Mesenchymal stem cell (in vitro differentiated cells and primary cell): ENCODE measurements around the gene SCYL1.

ENCODE experiments used
- DNase-seq: peaks from one replicate; pipeline ENCODE4 v3.0.0-alpha.2; 2013
- H2AFZ ChIP-seq: one replicate; pipeline ENCODE4 v1.6.1; 2013; ENCODE audit warnings: low read depth, mild to moderate bottlenecking, control low read depth, inconsistent platforms, low read length, moderate library complexity
- H2AK5ac ChIP-seq: 2 replicates; pipeline ENCODE4 v1.6.1; 2013; ENCODE audit warnings: low read length, moderate library complexity, mild to moderate bottlenecking, inconsistent platforms; ENCODE audit not compliant: severe bottlenecking
- H2BK120ac ChIP-seq: one replicate; pipeline ENCODE4 v1.6.1; 2013; ENCODE audit warnings: low read depth, mild to moderate bottlenecking, inconsistent platforms, low read length, moderate library complexity
- H2BK12ac ChIP-seq, 2 experiments: one replicate each; pipeline ENCODE4 v1.6.1; 2013; ENCODE audit warnings: inconsistent platforms in 2 of 2, low read length in 2 of 2, mild to moderate bottlenecking in 2 of 2, moderate library complexity in 2 of 2, control low read depth in 1 of 2
- H2BK15ac ChIP-seq: one replicate; pipeline ENCODE4 v1.6.1; 2013; ENCODE audit warnings: mild to moderate bottlenecking, low read depth, inconsistent platforms; ENCODE audit not compliant: poor library complexity, severe bottlenecking
- H2BK5ac ChIP-seq: 2 replicates; pipeline ENCODE4 v1.6.1; 2013; ENCODE audit warnings: low read depth, mild to moderate bottlenecking, low read length, control low read depth, inconsistent platforms; ENCODE audit not compliant: poor library complexity, severe bottlenecking
- H3K14ac ChIP-seq, 2 experiments: one replicate each; pipeline ENCODE4 v1.6.1; 2013; ENCODE audit warnings: inconsistent platforms in 2 of 2, low read length in 2 of 2, control low read depth in 1 of 2, mild to moderate bottlenecking in 1 of 2, moderate library complexity in 1 of 2
- H3K18ac ChIP-seq, 2 experiments: one replicate each; pipeline ENCODE4 v1.6.1; 2013; ENCODE audit warnings: inconsistent platforms in 2 of 2, low read length in 2 of 2, control low read depth in 1 of 2, low read depth in 1 of 2, mild to moderate bottlenecking in 1 of 2
- H3K23ac ChIP-seq, 2 experiments: one replicate each; pipeline ENCODE4 v1.6.1; 2013; ENCODE audit warnings: inconsistent platforms in 2 of 2, low read length in 2 of 2, mild to moderate bottlenecking in 2 of 2, moderate library complexity in 2 of 2, control low read depth in 1 of 2
- H3K27ac ChIP-seq: 2 replicates; pipeline ENCODE4 v1.5.1; 2013; ENCODE audit warnings: mild to moderate bottlenecking, moderate library complexity, low read length, control low read depth, inconsistent platforms; ENCODE audit not compliant: poor library complexity, severe bottlenecking
- H3K27me3 ChIP-seq, 2 experiments: 2 replicates each; pipeline versions ENCODE4 v1.6.1 to v1.7.0; 2013; ENCODE audit warnings: low read length in 2 of 2, mild to moderate bottlenecking in 2 of 2, moderate library complexity in 2 of 2, control low read depth in 1 of 2, inconsistent platforms in 1 of 2; ENCODE audit not compliant: control insufficient read depth in 1 of 2, insufficient read depth in 1 of 2
- H3K36me3 ChIP-seq, 2 experiments: 2 replicates each; pipeline versions ENCODE4 v1.6.1 to v1.7.0; 2013; ENCODE audit warnings: low read length in 2 of 2, control low read depth in 1 of 2, inconsistent platforms in 1 of 2, low read depth in 1 of 2, mild to moderate bottlenecking in 1 of 2; ENCODE audit not compliant: insufficient read depth in 2 of 2, control insufficient read depth in 1 of 2
- H3K4ac ChIP-seq, 2 experiments: one replicate each; pipeline ENCODE4 v1.6.1; 2013; ENCODE audit warnings: inconsistent platforms in 2 of 2, low read length in 2 of 2, mild to moderate bottlenecking in 2 of 2, moderate library complexity in 2 of 2, control low read depth in 1 of 2, low read depth in 1 of 2
- H3K4me1 ChIP-seq: 2 replicates; pipeline ENCODE4 v1.6.1; 2013; ENCODE audit warnings: low read depth, low read length, control low read depth; ENCODE audit not compliant: control insufficient read depth, insufficient read depth
- H3K4me2 ChIP-seq: 2 replicates; pipeline ENCODE4 v1.6.1; 2013; ENCODE audit warnings: low read length, mild to moderate bottlenecking, inconsistent platforms; ENCODE audit not compliant: poor library complexity, severe bottlenecking
- H3K4me3 ChIP-seq, 2 experiments: 2 replicates each; pipeline versions ENCODE4 v1.5.1 to v1.7.0; 2013; ENCODE audit warnings: low read length in 2 of 2, mild to moderate bottlenecking in 2 of 2, control low read depth in 1 of 2, low read depth in 1 of 2; ENCODE audit not compliant: insufficient read depth in 1 of 2
- H3K79me1 ChIP-seq: replicated peaks from 2 replicates; pipeline ENCODE4 v1.6.1; 2013; ENCODE audit warnings: mild to moderate bottlenecking, control low read depth, low read length, inconsistent platforms; ENCODE audit not compliant: poor library complexity, severe bottlenecking
- H3K9ac ChIP-seq: 2 replicates; pipeline ENCODE4 v1.7.0; 2013; ENCODE audit warnings: mild to moderate bottlenecking, low read length, moderate library complexity
- H3K9me3 ChIP-seq: 2 replicates; pipeline ENCODE4 v1.7.0; 2013; ENCODE audit warnings: mild to moderate bottlenecking, low read length; ENCODE audit not compliant: control insufficient read depth
- H4K8ac ChIP-seq: one replicate; pipeline ENCODE4 v1.6.1; 2013; ENCODE audit warnings: inconsistent platforms, mild to moderate bottlenecking, low read length, moderate library complexity
- H4K91ac ChIP-seq: one replicate; pipeline ENCODE4 v1.6.1; 2013; ENCODE audit warnings: mild to moderate bottlenecking, low read length, inconsistent platforms
- WGBS: methylation state at CpG from one replicate; pipeline ENCODE4 v1.1.7; 2013; ENCODE audit warnings: mixed read lengths; 5-methylcytosine and 5-hydroxymethylcytosine counted together

SCYL1 gene

DNA sequence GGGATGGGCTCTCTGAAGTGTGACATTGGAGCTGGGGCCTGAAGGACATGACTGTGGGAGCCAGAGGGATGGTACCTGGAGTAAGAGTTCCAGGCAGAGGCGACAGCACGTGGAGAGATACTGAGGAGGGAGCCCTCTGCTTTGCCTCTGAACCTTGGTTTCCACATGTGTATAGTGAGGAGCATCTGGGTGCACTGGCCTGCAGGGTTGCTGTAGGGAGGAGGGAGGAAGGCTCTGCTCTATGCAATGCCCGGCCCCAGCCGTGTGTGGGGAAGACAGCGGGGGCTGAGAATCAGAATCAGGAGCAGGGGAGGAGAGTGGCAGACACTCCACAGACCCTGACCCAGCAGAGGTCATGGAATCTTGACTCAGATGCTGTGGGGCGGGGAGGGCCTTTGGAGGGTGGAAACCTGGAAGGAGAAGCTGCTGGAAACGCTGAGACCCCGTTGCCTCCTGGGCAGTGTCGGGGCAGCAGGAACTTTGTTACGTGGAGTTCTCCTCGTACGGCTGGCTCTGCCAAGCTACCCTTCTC is 4.0 kb downstream of the SCYL1 start:
- no peak overlapping the region for H2BK12ac ChIP-seq
- no peak overlapping the region for H4K91ac ChIP-seq
- H2AK5ac ChIP-seq, result no peak overlapping the region
- H3K4me1 ChIP-seq, result peaks cover 32% of the 10 kb centered on the region
- no peak overlapping the region for H3K4ac ChIP-seq
- H3K4me3 ChIP-seq, result no peak overlapping the region
- 90% methylated on average over 12 of the region's 12 CpGs for WGBS
- H2BK5ac ChIP-seq, result no peak overlapping the region
- no peak overlapping the region for H3K14ac ChIP-seq
- peaks cover 45% of the 10 kb centered on the region for H3K79me1 ChIP-seq
- no peak overlapping the region for H3K18ac ChIP-seq
- no peak overlapping the region for H3K9ac ChIP-seq
- peaks cover 71 to 73% of the 10 kb centered on the region in 2 experiments for H3K36me3 ChIP-seq
- no peak overlapping the region for H2BK15ac ChIP-seq
- H2AFZ ChIP-seq, result no peak overlapping the region
- H3K9me3 ChIP-seq, result no peaks in the 10 kb centered on the region
- no peak overlapping the region for H4K8ac ChIP-seq
- no peak for DNase-seq
- H2BK120ac ChIP-seq, result no peak overlapping the region
- H3K23ac ChIP-seq, result no peak overlapping the region
- no peak overlapping the region for H3K27ac ChIP-seq
- H3K4me2 ChIP-seq, result no peak overlapping the region
- H3K27me3 ChIP-seq, result no peaks in the 10 kb centered on the region

DNA sequence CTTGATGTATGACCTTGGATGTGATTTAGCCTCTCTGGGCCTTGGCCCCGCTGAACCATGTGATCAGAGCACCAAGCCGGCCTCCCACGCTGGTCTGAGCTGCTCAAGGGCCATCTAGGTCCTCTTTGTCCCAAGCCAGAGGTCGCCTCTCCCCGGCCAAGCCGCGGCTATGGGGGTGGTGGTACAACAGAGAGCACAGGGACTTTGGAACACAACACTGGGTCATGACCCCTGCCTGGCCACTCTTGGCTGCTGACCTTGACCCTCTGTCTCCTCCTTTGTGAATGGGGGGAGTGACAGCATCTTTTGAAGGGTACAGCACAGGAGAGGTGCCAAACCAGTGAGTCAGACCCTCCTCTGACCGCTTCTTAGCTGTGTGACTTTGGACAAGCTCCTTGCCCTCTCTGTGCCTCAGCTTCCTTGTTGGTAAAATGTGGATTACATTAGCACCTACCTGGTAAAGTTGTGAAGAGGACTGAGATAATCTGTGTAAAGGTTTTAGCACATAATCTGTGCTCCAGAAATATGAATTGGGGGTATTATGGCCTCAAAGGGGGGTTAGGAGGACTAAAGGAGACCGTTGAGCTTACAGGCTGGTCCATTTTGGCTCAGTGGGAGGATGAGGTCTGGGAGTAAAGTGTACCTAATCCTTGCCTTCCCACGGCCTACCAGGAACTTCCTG is 4.7 kb downstream of the SCYL1 start:
- H3K4me2 ChIP-seq, result no peak overlapping the region
- 92% methylated on average over 10 of the region's 10 CpGs for WGBS

DNA sequence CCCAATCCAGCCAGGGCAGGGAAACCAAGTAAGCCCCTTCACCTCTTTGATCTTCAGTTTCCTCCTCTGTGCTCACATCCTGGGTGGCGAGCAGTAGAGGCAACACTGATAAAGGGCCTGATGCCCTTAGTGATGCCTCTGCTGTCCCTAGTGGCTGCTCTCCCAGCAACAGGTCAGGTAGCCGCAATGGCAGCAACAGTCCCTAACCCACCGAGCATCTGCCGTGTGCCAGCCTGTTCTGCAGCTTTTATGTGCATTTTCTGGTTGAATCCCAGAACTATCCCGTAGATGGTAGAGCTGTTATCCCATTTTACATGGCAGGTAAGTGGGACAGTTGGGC is 5.2 kb downstream of the SCYL1 start:
- 84% methylated on average over 5 of the region's 5 CpGs for WGBS
- no peak for DNase-seq
- Histone ChIP-seq H3K14ac (no peak overlapping the region), H2AFZ (no peak overlapping the region), H3K4me3 (no peak overlapping the region), H3K4me2 (no peak overlapping the region), H3K9ac (peak overlapping the region; percentile 4), H3K79me1 (peaks cover 42% of the 10 kb centered on the region), H3K18ac (no peak overlapping the region), H3K27ac (no peak overlapping the region), H2BK120ac (no peak overlapping the region), H3K9me3 (no peaks in the 10 kb centered on the region), H2BK15ac (no peak overlapping the region), H2BK5ac (no peak overlapping the region), H3K23ac (no peak overlapping the region), H3K27me3 (no peaks in the 10 kb centered on the region), H4K8ac (no peak overlapping the region), H3K4ac (no peak overlapping the region), H3K36me3 (peaks cover 79 to 83% of the 10 kb centered on the region in 2 experiments), H4K91ac (no peak overlapping the region), H3K4me1 (peaks cover 26% of the 10 kb centered on the region), H2AK5ac (no peak overlapping the region), H2BK12ac (no peak overlapping the region)

More for the DNA sequence above, 4.7 kb downstream of the SCYL1 start:
- Histone ChIP-seq H3K9me3 (no peaks in the 10 kb centered on the region), H3K18ac (no peak overlapping the region), H2BK15ac (no peak overlapping the region), H3K79me1 (peaks cover 42% of the 10 kb centered on the region), H3K23ac (no peak overlapping the region), H3K36me3 (peaks cover 74 to 78% of the 10 kb centered on the region in 2 experiments), H2BK5ac (no peak overlapping the region), H3K9ac (peak overlapping the region; percentile 4), H3K27me3 (no peaks in the 10 kb centered on the region), H3K4ac (no peak overlapping the region), H3K27ac (no peak overlapping the region), H3K14ac (no peak overlapping the region), H3K4me1 (peaks cover 26% of the 10 kb centered on the region), H2AFZ (no peak overlapping the region), H2AK5ac (no peak overlapping the region), H2BK12ac (no peak overlapping the region), H4K91ac (no peak overlapping the region), H3K4me3 (no peak overlapping the region), H2BK120ac (no peak overlapping the region), H4K8ac (no peak overlapping the region)
- DNase-seq, result no peak

DNA sequence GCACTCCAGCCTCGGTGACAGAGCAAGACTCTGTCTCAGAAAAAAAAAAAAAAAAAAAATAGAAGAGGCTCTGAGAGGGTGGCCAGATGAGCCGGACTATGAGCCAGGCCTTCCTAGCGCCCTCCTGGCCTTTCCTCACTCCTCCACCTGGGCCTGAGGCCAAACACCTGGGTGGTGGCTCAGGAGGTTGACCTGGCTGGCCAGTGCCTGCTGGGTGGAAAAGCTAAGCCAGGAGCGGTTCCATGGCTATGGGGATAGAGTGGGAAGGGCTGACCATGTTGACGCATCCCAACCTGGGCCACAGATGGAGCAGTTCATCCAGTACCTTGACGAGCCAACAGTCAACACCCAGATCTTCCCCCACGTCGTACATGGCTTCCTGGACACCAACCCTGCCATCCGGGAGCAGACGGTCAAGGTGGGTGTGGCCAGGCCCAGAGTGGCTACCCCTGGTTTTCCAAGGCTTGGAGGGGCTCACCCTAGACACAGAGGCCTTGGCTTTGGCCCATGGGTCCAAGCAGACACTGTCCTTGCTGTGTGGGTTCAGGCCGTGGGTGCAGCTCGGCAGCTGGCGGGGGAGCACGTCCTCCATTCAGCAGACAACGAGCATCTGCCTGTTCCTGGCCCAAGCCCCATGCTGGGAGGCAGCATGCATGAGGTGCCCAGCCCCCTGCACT is 7.6 kb downstream of the SCYL1 start:
- H4K8ac ChIP-seq, result no peak overlapping the region
- no peak overlapping the region for H2AK5ac ChIP-seq
- WGBS, result 93% methylated on average over 12 of the region's 15 CpGs
- no peak overlapping the region for H3K18ac ChIP-seq
- no peak for DNase-seq
- H3K23ac ChIP-seq, result no peak overlapping the region
- no peak overlapping the region for H3K27ac ChIP-seq
- no peaks in the 10 kb centered on the region for H3K9me3 ChIP-seq
- no peak overlapping the region for H3K4me2 ChIP-seq
- H3K27me3 ChIP-seq, result no peaks in the 10 kb centered on the region
- peaks cover 36% of the 10 kb centered on the region for H3K79me1 ChIP-seq
- no peak overlapping the region for H2AFZ ChIP-seq
- no peak overlapping the region for H3K14ac ChIP-seq
- peaks cover 88 to 93% of the 10 kb centered on the region in 2 experiments for H3K36me3 ChIP-seq
- peak overlapping the region; percentile 1 for H4K91ac ChIP-seq
- H2BK120ac ChIP-seq, result no peak overlapping the region
- H3K4me1 ChIP-seq, result peaks cover 14% of the 10 kb centered on the region
- H3K4me3 ChIP-seq, result peak overlapping the region in 1 of 2 experiments; percentile 12
- no peak overlapping the region for H3K9ac ChIP-seq
- no peak overlapping the region for H2BK12ac ChIP-seq
- no peak overlapping the region for H3K4ac ChIP-seq
- H2BK5ac ChIP-seq, result no peak overlapping the region
- H2BK15ac ChIP-seq, result no peak overlapping the region
